ENCODE measurements around the gene ST6GALNAC6.

- TF ChIP-seq CTCF (IDR thresholded peaks at IDR 0.05) (no peak), HDAC2 (IDR thresholded peaks at IDR 0.05) (no peak), RAD21 (conservative IDR thresholded peaks at IDR 0.05 in 1 of 2, IDR thresholded peaks at IDR 0.05 in 1 of 2) (no peak)
These were observed 50.5 kb downstream of the ST6GALNAC6 start for GRCh38 chr9:127848756-127849504.
